Astrocyte of the hippocampus (primary cell): ENCODE data around the gene PDGFA.
A peak's percentile ranks its signal among the peaks of the same experiment; 100 is the strongest.

Experiments
- DNase-seq: peaks from one replicate; pipeline ENCODE4 v3.0.0; 2011; ENCODE audit warnings: low read depth, low spot score

The PDGFA gene

DNA sequence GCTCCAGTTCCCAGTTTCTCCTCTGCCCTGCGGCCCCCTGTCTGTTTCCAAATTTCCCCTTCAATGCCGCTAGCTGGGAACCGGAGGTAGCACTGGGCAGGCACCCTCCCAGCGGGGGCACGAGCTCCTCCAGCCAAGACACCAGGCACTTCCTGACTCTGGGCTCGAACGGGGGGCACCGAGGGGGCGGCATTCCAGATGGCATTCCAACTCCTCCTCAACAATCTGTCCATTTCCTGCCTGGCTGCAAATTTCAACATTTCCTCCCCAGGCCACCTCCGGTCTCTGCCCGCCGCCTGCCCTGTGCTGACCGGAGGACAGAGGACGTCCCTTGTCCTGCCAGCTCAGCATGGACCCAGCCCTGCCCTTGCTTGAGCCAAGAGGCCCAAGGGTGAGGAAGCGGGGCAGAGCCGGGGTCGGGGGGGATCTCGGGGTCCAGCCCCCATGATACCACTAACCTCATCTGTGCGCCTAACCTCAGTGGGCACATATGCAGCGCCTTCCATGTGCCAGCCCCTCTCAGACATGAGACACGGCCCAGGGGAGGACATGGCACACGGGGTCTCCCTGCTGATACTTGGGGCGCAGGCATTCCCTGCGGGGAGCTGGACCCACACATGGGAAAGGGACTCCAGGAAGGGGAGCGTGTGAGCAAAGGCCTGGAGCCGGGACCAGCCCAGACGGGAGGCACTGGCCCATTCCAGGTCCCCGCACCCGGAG lies 58.0 kb downstream of the PDGFA start:
- DNase-seq: no peak

DNA sequence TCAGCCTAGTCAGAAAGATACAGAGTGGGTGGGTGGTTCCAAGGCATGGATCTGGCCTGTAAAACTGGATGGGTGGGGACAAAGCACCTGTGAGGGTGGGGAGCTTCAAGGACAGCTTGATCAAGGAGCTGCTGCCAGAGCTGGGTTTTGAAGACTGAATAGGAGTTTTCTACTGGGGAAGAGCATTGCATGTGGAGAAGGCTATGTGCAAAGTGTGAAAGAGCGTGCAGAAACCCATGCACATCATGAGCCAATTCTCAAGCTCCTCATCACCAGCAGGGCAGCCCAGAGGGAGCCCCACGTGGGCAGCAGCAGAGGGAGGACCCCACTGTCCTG lies 58.6 kb downstream of the PDGFA start:
- no peak for DNase-seq

- DNase-seq: peak; percentile 70
These were observed 59.1 kb downstream of the PDGFA start for GRCh38 chr7:460374-461116.

DNA sequence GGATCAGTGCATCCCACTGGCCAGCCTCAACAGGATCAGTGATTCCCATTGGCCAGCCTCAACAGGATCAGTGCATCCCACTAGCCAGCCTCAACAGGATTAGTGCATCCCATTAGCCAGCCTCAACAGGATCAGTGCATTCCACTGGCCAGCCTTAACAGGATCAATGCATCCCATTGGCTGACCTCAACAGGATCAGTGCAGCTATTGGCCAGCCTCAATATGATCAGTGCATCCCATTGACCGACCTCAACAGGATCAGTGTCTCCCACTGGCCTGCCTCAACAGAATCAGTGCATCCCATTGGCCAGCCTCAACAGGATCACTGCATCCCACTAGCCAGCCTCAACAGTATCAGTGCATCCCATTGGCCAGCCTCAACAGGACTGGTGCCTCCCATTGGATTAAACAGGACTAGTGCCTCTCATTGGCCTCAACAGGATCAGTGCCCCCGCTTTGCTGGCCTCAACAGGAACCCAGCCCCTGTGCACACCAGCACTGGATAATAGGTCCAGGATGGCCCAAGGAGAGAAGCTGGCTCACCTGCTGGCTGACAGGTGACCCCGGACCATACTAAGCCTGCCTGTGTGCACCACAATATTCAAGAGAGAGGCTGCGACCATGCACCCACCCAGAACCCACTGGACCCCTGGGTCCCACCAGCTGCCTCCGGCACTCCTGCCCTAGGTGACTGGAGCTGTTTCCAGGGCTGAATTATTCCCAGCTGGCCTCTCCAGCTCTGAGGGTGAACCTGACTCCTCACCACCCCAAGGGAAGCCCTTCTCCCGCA lies 59.9 kb downstream of the PDGFA start:
- DNase-seq: no peak

DNA sequence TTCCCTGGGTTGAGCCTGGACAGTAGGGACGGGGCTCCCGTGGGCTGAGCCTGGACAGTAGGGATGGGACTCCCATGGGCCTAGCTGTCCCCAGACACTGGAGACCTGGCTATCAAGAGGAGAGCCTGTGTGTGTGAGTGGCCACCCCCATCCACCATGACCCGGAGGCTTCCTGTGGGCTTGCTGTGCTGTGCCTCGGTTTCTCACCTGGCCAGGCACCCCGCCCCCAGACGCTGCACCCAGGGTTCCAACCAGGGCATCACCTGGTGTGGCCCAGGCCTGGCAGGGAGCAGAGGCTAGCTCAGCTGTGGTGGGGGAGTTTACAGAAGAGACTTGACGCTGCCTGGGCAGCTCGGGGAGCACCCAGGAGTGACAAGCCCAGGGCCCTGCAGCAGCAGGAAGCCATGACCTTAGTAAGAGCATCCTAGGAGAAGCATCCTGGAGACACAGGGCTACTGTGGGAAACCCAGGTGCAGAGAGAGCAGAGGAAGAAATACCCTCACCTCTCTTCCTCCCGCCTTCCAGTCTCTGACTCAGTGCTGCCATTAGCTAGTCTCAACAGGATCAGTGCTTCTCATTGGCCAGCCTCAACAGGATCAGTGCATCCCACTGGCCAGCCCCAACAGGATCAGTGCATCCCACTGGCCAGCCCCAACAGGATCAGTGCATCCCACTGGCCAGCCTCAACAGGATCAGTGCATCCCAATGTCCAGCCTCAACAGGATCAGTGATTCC lies 61.0 kb downstream of the PDGFA start:
- DNase-seq: no peak

GRCh38 chr7:457814-458510 lies 61.7 kb downstream of the PDGFA start:
- no peak for DNase-seq

GRCh38 chr7:455110-455928 lies 64.3 kb downstream of the PDGFA start:
- peak; percentile 84 for DNase-seq

DNA sequence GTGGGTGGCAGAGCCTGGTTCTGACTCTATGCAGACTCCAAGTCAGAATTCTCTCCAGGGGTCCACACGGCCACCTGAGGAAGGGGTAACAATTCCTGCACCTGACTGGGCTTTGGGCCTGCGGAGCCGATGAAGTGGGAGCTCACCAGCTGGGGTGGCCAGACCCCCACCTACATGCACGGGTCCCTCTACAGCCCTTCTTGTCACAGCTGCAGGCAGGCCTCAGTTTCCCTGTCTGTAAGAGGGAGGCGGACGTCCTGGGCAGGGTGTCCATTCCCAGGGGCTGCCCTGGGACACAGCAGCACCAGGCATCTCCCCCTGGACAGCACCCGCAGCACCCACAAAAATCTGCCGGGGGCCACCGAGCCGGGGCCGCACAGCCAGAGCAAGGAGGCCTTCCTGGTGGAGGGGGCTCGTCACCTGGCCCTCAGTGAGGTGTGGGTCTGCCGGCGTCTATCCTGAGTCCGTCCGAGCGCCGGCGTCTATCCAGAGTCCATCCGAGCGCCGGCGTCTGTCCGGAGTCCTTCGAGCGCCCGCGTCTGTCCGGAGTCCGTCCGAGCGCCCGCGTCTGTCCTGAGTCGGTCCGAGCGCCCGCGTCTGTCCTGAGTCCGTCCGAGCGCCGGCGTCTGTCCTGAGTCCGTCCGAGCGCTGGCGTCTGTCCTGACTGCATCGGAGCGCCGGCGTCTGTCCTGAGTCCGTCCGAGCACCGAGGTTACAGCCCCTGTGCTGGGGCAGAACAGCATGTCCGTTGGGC lies 65.1 kb downstream of the PDGFA start:
- DNase-seq: no peak

DNA sequence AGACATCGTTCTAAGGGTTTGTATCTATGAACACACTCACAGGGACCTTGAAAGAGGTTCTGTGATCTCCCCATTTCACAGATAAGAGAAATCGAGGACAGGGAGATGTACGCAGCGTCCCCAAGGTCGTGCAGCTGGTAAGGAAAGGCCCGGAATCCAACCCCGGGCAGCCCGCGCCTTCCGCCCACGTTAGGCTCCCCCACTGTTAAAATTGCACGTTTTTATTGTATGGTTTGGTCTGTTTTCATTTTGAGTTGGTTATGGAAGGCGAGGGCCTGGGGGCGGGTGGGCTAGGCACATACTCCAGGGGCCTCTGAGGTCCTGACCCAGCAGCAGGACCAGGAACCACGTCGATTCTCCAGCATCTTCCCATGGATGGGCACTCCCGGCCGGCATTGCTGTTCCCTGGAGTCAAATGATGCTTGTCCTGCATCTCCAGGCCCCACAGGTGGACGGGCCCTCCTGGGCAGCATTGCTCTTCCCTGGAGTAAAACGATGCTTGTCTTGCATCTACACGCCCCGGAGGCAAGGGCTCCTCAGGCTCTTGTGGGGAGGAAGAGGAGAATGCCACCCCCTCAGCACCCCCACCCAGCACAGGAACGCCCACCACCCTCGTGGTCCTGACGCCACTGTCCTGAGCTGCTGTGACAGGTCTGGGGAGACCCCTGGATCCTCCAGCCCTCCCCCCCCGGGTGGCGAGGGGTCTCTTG lies 65.9 kb downstream of the PDGFA start:
- DNase-seq: no peak

GRCh38 chr7:452791-453455 lies 66.7 kb downstream of the PDGFA start:
- DNase-seq: no peak

- peak; percentile 77 for DNase-seq
These were observed 67.4 kb downstream of the PDGFA start for GRCh38 chr7:452226-452751.

DNA sequence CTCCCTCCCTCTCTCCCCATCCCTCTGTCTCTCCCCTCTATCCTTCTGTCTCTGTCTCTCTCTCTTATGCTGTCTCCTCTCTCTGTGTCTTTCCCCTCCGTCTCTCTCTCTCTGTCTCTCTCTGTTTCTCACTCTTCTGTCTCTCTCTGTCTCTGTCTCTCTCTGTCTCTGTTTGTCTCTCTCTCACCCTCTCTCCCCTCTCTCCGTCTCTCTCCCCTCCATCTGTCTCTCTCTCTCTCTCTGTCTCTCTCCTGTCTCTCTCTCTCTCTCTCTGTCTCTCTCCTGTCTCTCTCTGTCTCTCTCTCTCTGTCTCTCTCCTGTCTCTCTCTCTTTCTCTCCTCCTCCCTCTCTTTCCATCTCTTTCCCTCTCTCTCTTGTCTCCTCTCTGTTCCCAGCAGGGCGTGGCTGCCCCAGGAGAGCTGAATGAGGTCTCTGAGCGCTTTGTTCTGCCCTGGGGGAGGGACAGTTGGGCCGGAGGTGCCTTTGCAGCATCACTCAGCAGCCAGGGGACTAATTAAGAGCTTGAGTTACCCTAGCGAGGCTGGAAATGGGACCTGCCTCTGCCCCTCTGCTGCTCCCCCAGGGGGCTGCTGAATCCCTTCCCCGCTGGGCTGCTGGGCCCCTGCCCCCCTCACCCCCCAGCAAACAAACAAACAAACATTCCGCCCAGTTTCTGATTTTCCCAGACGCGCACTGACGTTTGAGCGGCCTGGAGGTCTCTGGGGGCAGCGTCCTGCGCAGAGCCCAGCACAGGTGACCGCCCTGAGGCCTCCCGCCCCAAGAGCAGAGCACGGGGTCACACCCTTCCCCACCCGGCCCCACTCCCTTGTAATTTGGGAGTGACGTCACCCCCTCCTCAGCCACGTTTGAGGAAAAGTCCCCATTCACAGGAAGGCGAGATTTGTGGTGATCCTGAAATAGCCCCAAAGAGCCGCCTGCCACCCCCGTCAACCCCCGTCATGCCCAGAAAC lies 68.1 kb downstream of the PDGFA start:
- DNase-seq: no peak

DNA sequence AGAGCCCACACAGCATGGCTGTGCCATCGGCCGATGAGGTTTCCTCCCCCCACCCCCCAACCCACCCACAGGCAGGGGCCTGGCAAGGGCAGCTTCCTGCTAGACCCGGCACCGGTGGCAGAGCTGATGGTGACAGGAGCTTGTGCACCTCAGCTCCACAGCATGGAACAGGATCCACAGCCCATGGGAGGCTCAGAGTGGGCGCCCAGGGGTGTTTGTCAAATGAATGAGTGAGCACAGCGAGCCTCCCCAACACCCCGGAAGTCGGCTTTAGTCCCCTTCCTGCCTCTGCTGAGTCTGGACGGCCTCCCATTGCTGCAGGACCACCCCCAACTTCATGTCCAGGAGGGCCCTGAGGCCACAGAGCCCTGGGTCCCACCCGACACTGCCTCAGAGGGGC lies 68.9 kb downstream of the PDGFA start:
- DNase-seq: no peak

GRCh38 chr7:450036-450435 lies 69.6 kb downstream of the PDGFA start:
- no peak for DNase-seq

DNA sequence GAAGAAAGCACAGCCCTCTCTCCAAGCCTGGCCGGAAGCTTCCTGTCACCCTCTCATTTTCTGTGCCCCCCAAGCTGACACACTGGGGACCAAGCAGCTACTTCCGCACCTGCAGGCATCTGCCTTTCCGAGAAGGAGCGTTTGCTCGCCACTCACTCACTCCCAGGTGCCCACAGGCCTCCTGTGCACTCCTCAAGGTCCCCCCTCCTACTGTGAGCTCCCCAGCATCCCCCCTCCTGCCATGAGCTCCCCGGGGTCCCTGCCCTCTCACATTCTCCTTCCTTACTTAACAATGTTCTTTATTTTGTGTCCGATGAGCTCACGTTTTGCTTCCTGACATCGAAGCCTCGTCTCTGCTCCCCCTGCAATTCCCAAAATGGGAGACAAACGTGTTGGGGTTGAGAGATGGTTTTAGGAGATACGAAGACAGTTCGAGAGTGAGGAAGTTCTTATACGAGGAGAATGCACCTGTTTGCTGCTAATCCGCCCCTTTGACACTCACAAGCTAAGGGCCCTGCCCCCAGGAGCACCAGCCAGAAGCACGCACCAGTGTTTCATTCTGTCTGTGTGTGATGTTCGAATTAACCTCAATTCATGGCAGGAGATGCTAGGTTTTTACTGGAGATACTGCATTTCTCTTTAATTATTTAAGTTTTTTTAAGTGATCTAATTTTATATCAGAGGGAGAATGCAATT lies 70.2 kb downstream of the PDGFA start:
- no peak for DNase-seq

DNA sequence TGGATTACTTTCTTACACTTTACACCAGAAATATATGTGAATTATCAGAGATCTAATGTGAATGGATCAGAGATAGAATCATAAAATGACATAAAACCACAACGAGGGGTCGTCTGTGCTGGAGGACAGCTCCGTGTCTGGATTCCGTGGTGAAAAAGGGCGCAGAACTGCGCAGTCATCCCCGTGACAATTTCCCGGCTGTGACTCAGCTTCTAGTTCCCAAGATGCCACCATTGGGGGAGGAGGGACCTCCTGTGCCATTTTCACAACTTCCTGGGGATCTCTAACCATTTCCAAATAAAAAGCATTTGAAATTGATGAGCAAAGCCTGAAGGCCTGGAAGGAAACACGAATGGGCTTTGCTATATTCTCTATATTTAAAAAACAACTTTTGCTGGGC lies 72.1 kb downstream of the PDGFA start:
- DNase-seq: no peak
